WTC11 (cell line): ENCODE measurements around the gene GNPTG. TPM values are rescaled to one million over a fixed set of nuclear protein-coding genes. Genes with fewer than 3 reads are reported as not detected.
A peak's percentile ranks its signal among the peaks of the same experiment; 100 is the strongest.

Experiments
- ATAC-seq: fragments of 200-7000 bp; cut with Tn5 transposase; 2 replicates; pipeline ENCODE4 v1.10.0; 2021; ENCODE audit warnings: mild to moderate bottlenecking, moderate library complexity
- CTCF ChIA-PET: fragments of 300-600 bp; sonication (Branson Sonifier 250); formaldehyde crosslinking; loops from one replicate; lab custom pipeline; 2021; ENCODE audit warnings: antibody characterized with exemption; lab: Charles Lee
- POLR2A ChIA-PET: fragments of 350-600 bp; sonication (Branson Sonifier 250); formaldehyde crosslinking; loops from one replicate; lab custom pipeline; 2021; ENCODE audit warnings: antibody characterized with exemption; lab: Charles Lee
- DNase-seq: peaks from one replicate; pipeline ENCODE4 v3.0.0; 2021; ENCODE audit warnings: low spot score
- H3K27ac Mint-ChIP-seq: 2 replicates; pipeline ENCODE4 v1.8.0; 2021; ENCODE audit warnings: mixed read lengths
- H3K27me3 Mint-ChIP-seq: 2 replicates; pipeline ENCODE4 v1.8.0; 2021; ENCODE audit warnings: low read depth, mild to moderate bottlenecking, moderate library complexity, mixed read lengths
- H3K36me3 Mint-ChIP-seq: 2 replicates; pipeline ENCODE4 v1.8.0; 2021; ENCODE audit warnings: mixed read lengths
- H3K4me1 Mint-ChIP-seq: 2 replicates; pipeline ENCODE4 v1.8.0; 2022; ENCODE audit warnings: mixed read lengths
- H3K4me3 Mint-ChIP-seq: 2 replicates; pipeline ENCODE4 v1.8.0; 2021; ENCODE audit warnings: mild to moderate bottlenecking, moderate library complexity, mixed read lengths
- H3K9me3 Mint-ChIP-seq: 2 replicates; pipeline ENCODE4 v1.8.0; 2021; ENCODE audit warnings: mixed read lengths
- CBFB ChIP-seq: sonication (generic); formaldehyde crosslinking; IDR thresholded peaks from 2 replicates; pipeline ENCODE4 v1.8.1; 2022; ENCODE audit warnings: mild to moderate bottlenecking, low read depth, missing genetic modification reagents
- EMX1 ChIP-seq: fragments of 250-450 bp; sonication (Bioruptor Pico); IDR thresholded peaks from 2 replicates; pipeline ENCODE4 v1.8.0; 2021; ENCODE audit warnings: mild to moderate bottlenecking
- ESRRA ChIP-seq: sonication (generic); formaldehyde crosslinking; IDR thresholded peaks from 2 replicates; pipeline ENCODE4 v1.8.1; 2022; ENCODE audit warnings: mild to moderate bottlenecking, missing genetic modification reagents, borderline replicate concordance
- FOXJ3 ChIP-seq: sonication (generic); formaldehyde crosslinking; IDR thresholded peaks from 2 replicates; pipeline ENCODE4 v1.9.0; 2021; ENCODE audit warnings: missing genetic modification reagents, mild to moderate bottlenecking, borderline replicate concordance
- FOXK1 ChIP-seq: sonication (generic); formaldehyde crosslinking; IDR thresholded peaks from 2 replicates; pipeline ENCODE4 v1.8.0; 2022; ENCODE audit warnings: mild to moderate bottlenecking, moderate library complexity, missing genetic modification reagents
- GTF2I ChIP-seq: fragments of 250-450 bp; sonication (Bioruptor Pico); conservative IDR thresholded peaks from 2 replicates; pipeline ENCODE4 v1.4.0; 2021; ENCODE audit warnings: mild to moderate bottlenecking
- HMGA2 ChIP-seq: fragments of 250-450 bp; sonication (Bioruptor Pico); IDR thresholded peaks from 2 replicates; pipeline ENCODE4 v1.4.0; 2021; ENCODE audit warnings: mild to moderate bottlenecking, moderate library complexity
- MYBL2 ChIP-seq: sonication (generic); formaldehyde crosslinking; IDR thresholded peaks from 2 replicates; pipeline ENCODE4 v1.8.1; 2023; ENCODE audit warnings: mild to moderate bottlenecking, moderate library complexity, missing genetic modification reagents
- NR3C1 ChIP-seq: sonication (generic); formaldehyde crosslinking; conservative IDR thresholded peaks from 2 replicates; pipeline ENCODE4 v1.8.1; 2023; ENCODE audit warnings: low read depth, mild to moderate bottlenecking, missing genetic modification reagents
- SMAD4 ChIP-seq: sonication (generic); formaldehyde crosslinking; IDR thresholded peaks from 2 replicates; pipeline ENCODE4 v1.8.0; 2022; ENCODE audit warnings: mild to moderate bottlenecking, missing genetic modification reagents
- TCF7 ChIP-seq: sonication (generic); formaldehyde crosslinking; IDR thresholded peaks from 2 replicates; pipeline ENCODE4 v1.8.0; 2022; ENCODE audit warnings: mild to moderate bottlenecking, low read depth, missing genetic modification reagents, moderate library complexity
- ZNF396 ChIP-seq: fragments of 250-450 bp; sonication (Bioruptor Pico); IDR thresholded peaks from 2 replicates; pipeline ENCODE4 v1.8.0; 2021; ENCODE audit warnings: mild to moderate bottlenecking, moderate library complexity, borderline replicate concordance
- total RNA-seq: library from RNA; stranded (reverse); gene quantifications from 3 replicates; pipeline ENCODE4 v1.2.3, GENCODE V29; 2021
- TF ChIP-seq, protein P1 (sequence below): sonication (generic); formaldehyde crosslinking; IDR thresholded peaks from 2 replicates; pipeline ENCODE4 v1.8.0; 2022; ENCODE audit warnings: missing genetic modification reagents
- TF ChIP-seq, protein P2 (sequence below): sonication (generic); formaldehyde crosslinking; IDR thresholded peaks from 2 replicates; pipeline ENCODE4 v1.8.0; 2022; ENCODE audit warnings: mild to moderate bottlenecking, missing genetic modification reagents
- TF ChIP-seq, protein P3 (sequence below): sonication (generic); formaldehyde crosslinking; IDR thresholded peaks from 2 replicates; pipeline ENCODE4 v1.8.1; 2023; ENCODE audit warnings: mild to moderate bottlenecking, missing genetic modification reagents, moderate library complexity
- TF ChIP-seq, protein P4 (sequence below): sonication (generic); formaldehyde crosslinking; IDR thresholded peaks from 2 replicates; pipeline ENCODE4 v1.8.1; 2023; ENCODE audit warnings: mild to moderate bottlenecking, missing genetic modification reagents, borderline replicate concordance
- TF ChIP-seq, protein P5 (sequence below): sonication (generic); formaldehyde crosslinking; IDR thresholded peaks from 2 replicates; pipeline ENCODE4 v1.8.1; 2022; ENCODE audit warnings: low read depth, mild to moderate bottlenecking, moderate library complexity, missing genetic modification reagents, borderline replicate concordance

Gene GNPTG
- total RNA-seq, 1 experiment from 2014 or later = 35.9 TPM

DNA sequence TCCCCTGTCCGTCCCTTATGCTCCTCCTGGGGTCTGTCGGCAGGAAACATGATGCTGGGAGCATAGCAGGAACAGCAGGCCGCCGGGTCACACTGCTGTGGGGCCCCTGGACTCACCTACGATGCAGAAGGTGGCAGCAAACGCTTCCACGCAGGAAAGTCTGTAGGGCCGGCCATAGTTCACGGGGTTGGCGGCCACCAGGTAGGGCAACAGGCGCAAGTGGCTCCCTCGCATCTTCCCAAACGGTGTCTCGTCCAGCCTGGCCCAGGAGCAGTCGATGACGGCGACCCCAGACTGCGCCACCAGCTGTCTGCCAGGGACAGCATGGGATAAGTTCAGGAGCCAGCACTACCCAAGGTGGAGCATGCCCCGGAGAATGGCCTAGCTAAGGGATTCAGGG is 1.0 kb upstream of the GNPTG start:
- Mint-ChIP-seq H3K27me3 (no peaks in the 10 kb centered on the region), H3K4me3 (peak overlapping the region; percentile 76), H3K27ac (no peak overlapping the region), H3K4me1 (peaks cover 9% of the 10 kb centered on the region), H3K36me3 (no peaks in the 10 kb centered on the region; the same call in 1 of the 2 replicates), H3K9me3 (no peaks in the 10 kb centered on the region)
- TF ChIP-seq ESRRA (CRISPR knock-in tag) (no peak), GTF2I (CRISPR knock-in tag) (no peak), SMAD4 (no peak), CBFB (CRISPR knock-in tag) (no peak), NR3C1 (no peak), ZNF396 (CRISPR knock-in tag) (no peak), HMGA2 (CRISPR knock-in tag) (no peak)
- TF ChIP-seq, protein P1, sequence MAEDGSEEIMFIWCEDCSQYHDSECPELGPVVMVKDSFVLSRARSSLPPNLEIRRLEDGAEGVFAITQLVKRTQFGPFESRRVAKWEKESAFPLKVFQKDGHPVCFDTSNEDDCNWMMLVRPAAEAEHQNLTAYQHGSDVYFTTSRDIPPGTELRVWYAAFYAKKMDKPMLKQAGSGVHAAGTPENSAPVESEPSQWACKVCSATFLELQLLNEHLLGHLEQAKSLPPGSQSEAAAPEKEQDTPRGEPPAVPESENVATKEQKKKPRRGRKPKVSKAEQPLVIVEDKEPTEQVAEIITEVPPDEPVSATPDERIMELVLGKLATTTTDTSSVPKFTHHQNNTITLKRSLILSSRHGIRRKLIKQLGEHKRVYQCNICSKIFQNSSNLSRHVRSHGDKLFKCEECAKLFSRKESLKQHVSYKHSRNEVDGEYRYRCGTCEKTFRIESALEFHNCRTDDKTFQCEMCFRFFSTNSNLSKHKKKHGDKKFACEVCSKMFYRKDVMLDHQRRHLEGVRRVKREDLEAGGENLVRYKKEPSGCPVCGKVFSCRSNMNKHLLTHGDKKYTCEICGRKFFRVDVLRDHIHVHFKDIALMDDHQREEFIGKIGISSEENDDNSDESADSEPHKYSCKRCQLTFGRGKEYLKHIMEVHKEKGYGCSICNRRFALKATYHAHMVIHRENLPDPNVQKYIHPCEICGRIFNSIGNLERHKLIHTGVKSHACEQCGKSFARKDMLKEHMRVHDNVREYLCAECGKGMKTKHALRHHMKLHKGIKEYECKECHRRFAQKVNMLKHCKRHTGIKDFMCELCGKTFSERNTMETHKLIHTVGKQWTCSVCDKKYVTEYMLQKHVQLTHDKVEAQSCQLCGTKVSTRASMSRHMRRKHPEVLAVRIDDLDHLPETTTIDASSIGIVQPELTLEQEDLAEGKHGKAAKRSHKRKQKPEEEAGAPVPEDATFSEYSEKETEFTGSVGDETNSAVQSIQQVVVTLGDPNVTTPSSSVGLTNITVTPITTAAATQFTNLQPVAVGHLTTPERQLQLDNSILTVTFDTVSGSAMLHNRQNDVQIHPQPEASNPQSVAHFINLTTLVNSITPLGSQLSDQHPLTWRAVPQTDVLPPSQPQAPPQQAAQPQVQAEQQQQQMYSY (CRISPR knock-in tag) = 0 out of 2 replicates have a peak, but pooled peaks have one; percentile 4
- ChIA-PET POLR2A (no interaction called here), CTCF (interaction anchor here (1.6 kb wide), 1 partner anchor 9 kb away, joined by 3 read pairs; no protein-coding TSS in a partner anchor)
- DNase-seq (no peak), ATAC-seq (no peak)

DNA sequence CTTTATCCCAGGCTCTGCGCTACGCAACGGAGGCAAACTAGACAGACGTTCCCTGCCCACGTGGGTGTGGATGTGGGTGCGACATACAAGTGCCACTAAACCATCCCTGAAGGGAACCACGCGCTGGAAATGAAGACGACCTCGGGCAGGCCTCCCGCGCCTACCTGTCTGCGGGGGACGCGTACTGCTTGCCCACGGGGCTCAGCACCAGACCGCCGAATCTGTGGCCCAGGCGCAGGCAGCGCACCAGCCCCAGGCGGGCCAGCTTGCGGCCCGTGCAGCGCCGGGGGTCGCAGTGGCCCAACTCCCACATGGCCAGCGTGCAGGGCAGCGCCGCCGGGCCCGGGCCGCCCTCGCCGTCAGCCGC is 533 bp upstream of the GNPTG start:
- H3K27me3 Mint-ChIP-seq = no peaks in the 10 kb centered on the region
- H3K9me3 Mint-ChIP-seq = no peaks in the 10 kb centered on the region
- POLR2A ChIA-PET = no interaction called here
- TF ChIP-seq TCF7 (no peak), MYBL2 (CRISPR knock-in tag) (no peak), ZNF396 (CRISPR knock-in tag) (no peak), FOXK1 (no peak), HMGA2 (CRISPR knock-in tag) (no peak), FOXJ3 (no peak), EMX1 (no peak)
- TF ChIP-seq, protein P2, sequence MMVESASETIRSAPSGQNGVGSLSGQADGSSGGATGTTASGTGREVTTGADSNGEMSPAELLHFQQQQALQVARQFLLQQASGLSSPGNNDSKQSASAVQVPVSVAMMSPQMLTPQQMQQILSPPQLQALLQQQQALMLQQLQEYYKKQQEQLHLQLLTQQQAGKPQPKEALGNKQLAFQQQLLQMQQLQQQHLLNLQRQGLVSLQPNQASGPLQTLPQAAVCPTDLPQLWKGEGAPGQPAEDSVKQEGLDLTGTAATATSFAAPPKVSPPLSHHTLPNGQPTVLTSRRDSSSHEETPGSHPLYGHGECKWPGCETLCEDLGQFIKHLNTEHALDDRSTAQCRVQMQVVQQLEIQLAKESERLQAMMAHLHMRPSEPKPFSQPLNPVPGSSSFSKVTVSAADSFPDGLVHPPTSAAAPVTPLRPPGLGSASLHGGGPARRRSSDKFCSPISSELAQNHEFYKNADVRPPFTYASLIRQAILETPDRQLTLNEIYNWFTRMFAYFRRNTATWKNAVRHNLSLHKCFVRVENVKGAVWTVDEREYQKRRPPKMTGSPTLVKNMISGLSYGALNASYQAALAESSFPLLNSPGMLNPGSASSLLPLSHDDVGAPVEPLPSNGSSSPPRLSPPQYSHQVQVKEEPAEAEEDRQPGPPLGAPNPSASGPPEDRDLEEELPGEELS (CRISPR knock-in tag) = no peak
- TF ChIP-seq, protein P3, sequence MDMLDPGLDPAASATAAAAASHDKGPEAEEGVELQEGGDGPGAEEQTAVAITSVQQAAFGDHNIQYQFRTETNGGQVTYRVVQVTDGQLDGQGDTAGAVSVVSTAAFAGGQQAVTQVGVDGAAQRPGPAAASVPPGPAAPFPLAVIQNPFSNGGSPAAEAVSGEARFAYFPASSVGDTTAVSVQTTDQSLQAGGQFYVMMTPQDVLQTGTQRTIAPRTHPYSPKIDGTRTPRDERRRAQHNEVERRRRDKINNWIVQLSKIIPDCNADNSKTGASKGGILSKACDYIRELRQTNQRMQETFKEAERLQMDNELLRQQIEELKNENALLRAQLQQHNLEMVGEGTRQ (CRISPR knock-in tag) = no peak
- TF ChIP-seq, protein P4, sequence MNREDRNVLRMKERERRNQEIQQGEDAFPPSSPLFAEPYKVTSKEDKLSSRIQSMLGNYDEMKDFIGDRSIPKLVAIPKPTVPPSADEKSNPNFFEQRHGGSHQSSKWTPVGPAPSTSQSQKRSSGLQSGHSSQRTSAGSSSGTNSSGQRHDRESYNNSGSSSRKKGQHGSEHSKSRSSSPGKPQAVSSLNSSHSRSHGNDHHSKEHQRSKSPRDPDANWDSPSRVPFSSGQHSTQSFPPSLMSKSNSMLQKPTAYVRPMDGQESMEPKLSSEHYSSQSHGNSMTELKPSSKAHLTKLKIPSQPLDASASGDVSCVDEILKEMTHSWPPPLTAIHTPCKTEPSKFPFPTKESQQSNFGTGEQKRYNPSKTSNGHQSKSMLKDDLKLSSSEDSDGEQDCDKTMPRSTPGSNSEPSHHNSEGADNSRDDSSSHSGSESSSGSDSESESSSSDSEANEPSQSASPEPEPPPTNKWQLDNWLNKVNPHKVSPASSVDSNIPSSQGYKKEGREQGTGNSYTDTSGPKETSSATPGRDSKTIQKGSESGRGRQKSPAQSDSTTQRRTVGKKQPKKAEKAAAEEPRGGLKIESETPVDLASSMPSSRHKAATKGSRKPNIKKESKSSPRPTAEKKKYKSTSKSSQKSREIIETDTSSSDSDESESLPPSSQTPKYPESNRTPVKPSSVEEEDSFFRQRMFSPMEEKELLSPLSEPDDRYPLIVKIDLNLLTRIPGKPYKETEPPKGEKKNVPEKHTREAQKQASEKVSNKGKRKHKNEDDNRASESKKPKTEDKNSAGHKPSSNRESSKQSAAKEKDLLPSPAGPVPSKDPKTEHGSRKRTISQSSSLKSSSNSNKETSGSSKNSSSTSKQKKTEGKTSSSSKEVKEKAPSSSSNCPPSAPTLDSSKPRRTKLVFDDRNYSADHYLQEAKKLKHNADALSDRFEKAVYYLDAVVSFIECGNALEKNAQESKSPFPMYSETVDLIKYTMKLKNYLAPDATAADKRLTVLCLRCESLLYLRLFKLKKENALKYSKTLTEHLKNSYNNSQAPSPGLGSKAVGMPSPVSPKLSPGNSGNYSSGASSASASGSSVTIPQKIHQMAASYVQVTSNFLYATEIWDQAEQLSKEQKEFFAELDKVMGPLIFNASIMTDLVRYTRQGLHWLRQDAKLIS (CRISPR knock-in tag) = no peak
- TF ChIP-seq, protein P5, sequence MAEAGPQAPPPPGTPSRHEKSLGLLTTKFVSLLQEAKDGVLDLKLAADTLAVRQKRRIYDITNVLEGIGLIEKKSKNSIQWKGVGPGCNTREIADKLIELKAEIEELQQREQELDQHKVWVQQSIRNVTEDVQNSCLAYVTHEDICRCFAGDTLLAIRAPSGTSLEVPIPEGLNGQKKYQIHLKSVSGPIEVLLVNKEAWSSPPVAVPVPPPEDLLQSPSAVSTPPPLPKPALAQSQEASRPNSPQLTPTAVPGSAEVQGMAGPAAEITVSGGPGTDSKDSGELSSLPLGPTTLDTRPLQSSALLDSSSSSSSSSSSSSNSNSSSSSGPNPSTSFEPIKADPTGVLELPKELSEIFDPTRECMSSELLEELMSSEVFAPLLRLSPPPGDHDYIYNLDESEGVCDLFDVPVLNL (CRISPR knock-in tag) = no peak
- ATAC-seq = peak; percentile 21
- H3K4me1 Mint-ChIP-seq = peaks cover 9% of the 10 kb centered on the region
- H3K27ac Mint-ChIP-seq = no peak overlapping the region
- CTCF ChIA-PET = interaction anchor here (1.6 kb wide), 1 partner anchor 10 kb away, joined by 3 read pairs; no protein-coding TSS in a partner anchor
- H3K4me3 Mint-ChIP-seq = peak overlapping the region; percentile 76
- H3K36me3 Mint-ChIP-seq = no peaks in the 10 kb centered on the region; the same call in 1 of the 2 replicates
- no peak for DNase-seq
